Adrenal gland (tissue), 12 donors: ENCODE results near the gene SLC9A2. TPM values are rescaled to one million over a fixed set of nuclear protein-coding genes. Genes with fewer than 3 reads are reported as not detected.

Experiments
- DNase-seq, 7 donors: peaks; one replicate each; pipeline ENCODE4 v3.0.0-alpha.2; 2019 to 2020
- H3K27ac ChIP-seq, 5 donors: fragments of 200-600 bp; sonication (generic) in 4 of 5; 1 replicate in 3 of 5; 2 replicates in 2 of 5; pipeline versions ENCODE4 v1.5.1 to v1.8.0; 2016 to 2020; ENCODE audit warnings: mild to moderate bottlenecking in 1 of 5
- H3K27me3 ChIP-seq: fragments of 200-600 bp; 2 replicates; pipeline ENCODE4 v1.8.0; 2021
- H3K36me3 ChIP-seq, 2 donors: fragments of 200-600 bp; replicated peaks in 1 of 2; 1 replicate in 1 of 2; 2 replicates in 1 of 2; pipeline versions ENCODE4 v1.5.1 to v1.8.0; 2018 to 2022
- H3K4me1 ChIP-seq, 2 donors: fragments of 200-600 bp; replicated peaks in 1 of 2; 1 replicate in 1 of 2; 2 replicates in 1 of 2; pipeline versions ENCODE4 v1.5.1 to v1.8.0; 2018 to 2021
- H3K4me3 ChIP-seq, 4 donors: fragments of 200-600 bp; sonication (generic) in 3 of 4; one replicate each; pipeline ENCODE4 v1.5.1; 2016 to 2018
- H3K9me3 ChIP-seq, 3 donors: fragments of 200-600 bp; sonication (generic) in 1 of 3; replicated peaks in 1 of 3; 1 replicate in 2 of 3; 2 replicates in 1 of 3; pipeline versions ENCODE4 v1.5.1 to v1.8.0; 2016 to 2021
- CTCF ChIP-seq, 6 experiments: fragments of 450-650 bp in 4 of 6; fragments of 200-600 bp in 2 of 6; sonication (generic) in 1 of 6; IDR thresholded peaks; 1 replicate in 5 of 6; 2 replicates in 1 of 6; pipeline versions ENCODE4 v1.5.1 to v1.8.0; 2016 to 2021; ENCODE audit warnings: antibody characterized with exemption in 6 of 6, mild to moderate bottlenecking in 2 of 6, moderate library complexity in 1 of 6
- POLR2A ChIP-seq, 2 donors: fragments of 450-650 bp; IDR thresholded peaks; one replicate each; pipeline ENCODE4 v1.6.1; 2017; ENCODE audit warnings: antibody characterized with exemption in 2 of 2, mild to moderate bottlenecking in 2 of 2, moderate library complexity in 1 of 2
- WGBS, 4 donors: extraction: QIAGEN DNeasy Blood & Tissue Kit in 2 of 4; methylation state at CpG; one replicate each; pipeline versions ENCODE4 v1.1.5 to v1.1.7; 2013 to 2017; 5-methylcytosine and 5-hydroxymethylcytosine counted together
- intact Hi-C, 2 donors: fragments of 100-400 bp; cut with DNase I; formaldehyde crosslinking; loops; one replicate each; pipeline versions ENCODE4 v1.14.1 to v1.15.0; 2022 to 2023
- polyA plus RNA-seq, 3 donors: library from polyadenylated mRNA; stranded (reverse); fragments of 200-250 nt in 2 of 3; fragments of 350-450 nt in 1 of 3; fragmentation: Illumina TruSeq in 1 of 3; extraction: RNeasy Lipid Tissue Mini Kit (QIAGEN cat#74804) in 1 of 3; gene quantifications; one replicate each; pipeline ENCODE4 v1.2.3, GENCODE V29; 2013 to 2014
- total RNA-seq, 9 donors: library from RNA; depleted of rRNA in 4 of 9; stranded (reverse); fragments of >200 nt in 4 of 9; fragments of 120-200 nt in 1 of 9; fragmentation: NEBNext Ultra II Directional in 1 of 9; extraction: Animal tissue kit (Norgen Biotek cat#: 25700) in 1 of 9; gene quantifications; one replicate each; pipeline versions ENCODE4 v1.1.0 to v1.2.4, GENCODE V29; 2013 to 2023
- donor health status: healthy with polysubstance abuse.
- donor health status: Bipolar disorder and iron deficiency.
- donor health status: DM: yes; HTN: yes; CAD: no.
- donor health status: DM: no; HTN: no; CAD: no.
- donor health status: DM: no; HTN: no; CAD: no.
- donor health status: DM: yes; HTN: yes; CAD: no.

Gene SLC9A2
- total and polyA plus RNA-seq, 12 donors = 0.03 to 2.1 (median 0.28) TPM; not detected in 2

- intact Hi-C loops = no loop called here
- Histone ChIP-seq H3K27ac (no peak overlapping the region), H3K27me3 (no peaks in the 10 kb centered on the region), H3K4me3 (no peak overlapping the region), H3K36me3 (no peaks in the 10 kb centered on the region), H3K4me1 (no peaks in the 10 kb centered on the region), H3K9me3 (no peaks in the 10 kb centered on the region)
- TF ChIP-seq CTCF (IDR thresholded peaks at IDR 0.05) (no peak), POLR2A (IDR thresholded peaks at IDR 0.05) (no peak)
- DNase-seq = no peak
Observed at GRCh38 chr2:102581911-102582310, 37.4 kb upstream of the SLC9A2 start.

- Histone ChIP-seq H3K27ac (no peak overlapping the region), H3K4me3 (no peak overlapping the region), H3K36me3 (no peaks in the 10 kb centered on the region), H3K4me1 (no peaks in the 10 kb centered on the region), H3K9me3 (no peaks in the 10 kb centered on the region), H3K27me3 (no peaks in the 10 kb centered on the region)
- intact Hi-C loops = no loop called here
- DNase-seq = no peak
- 60 to 73% (median 64%) methylated on average over 2 of the region's 2 CpGs for WGBS, 4 donors
- no peak for TF ChIP-seq POLR2A (IDR thresholded peaks at IDR 0.05)
- no peak for TF ChIP-seq CTCF (IDR thresholded peaks at IDR 0.05)
Observed at GRCh38 chr2:102582845-102583244, 36.5 kb upstream of the SLC9A2 start.

- no peaks in the 10 kb centered on the region for H3K9me3 ChIP-seq
- no peak overlapping the region for H3K27ac ChIP-seq
- no peaks in the 10 kb centered on the region for H3K4me1 ChIP-seq
- H3K4me3 ChIP-seq = no peak overlapping the region
- WGBS, 4 donors = 78 to 84% (median 83%) methylated on average over 6 of the region's 6 CpGs
- intact Hi-C loops = no loop called here
- DNase-seq = no peak
- peaks cover 4% of the 10 kb centered on the region for H3K27me3 ChIP-seq
- no peak for TF ChIP-seq CTCF (IDR thresholded peaks at IDR 0.05)
- TF ChIP-seq POLR2A (IDR thresholded peaks at IDR 0.05) = no peak
- no peaks in the 10 kb centered on the region for H3K36me3 ChIP-seq
Observed at GRCh38 chr2:102585847-102586404, 33.4 kb upstream of the SLC9A2 start.

GRCh38 chr2:102588213-102588939, 31.0 kb upstream of the SLC9A2 start:
- DNase-seq = no peak
- H3K9me3 ChIP-seq = no peaks in the 10 kb centered on the region
- H3K27ac ChIP-seq = no peak overlapping the region
- H3K4me1 ChIP-seq = no peaks in the 10 kb centered on the region
- 80 to 88% (median 83%) methylated on average over 8 of the region's 8 CpGs for WGBS, 4 donors
- H3K27me3 ChIP-seq = peaks cover 4% of the 10 kb centered on the region
- H3K36me3 ChIP-seq = no peaks in the 10 kb centered on the region
- TF ChIP-seq POLR2A (IDR thresholded peaks at IDR 0.05) (no peak), CTCF (IDR thresholded peaks at IDR 0.05) (no peak)
- intact Hi-C loops = no loop called here
- no peak overlapping the region for H3K4me3 ChIP-seq
